Measurements from ENCODE around the gene ZNF536.

- TF ChIP-seq EZH2 (IDR thresholded peaks at IDR 0.05; ENCODE audit: borderline replicate concordance, insufficient read depth, low read depth, low read length, poor library complexity, severe bottlenecking), result no peak
- no peak for TF ChIP-seq CTCF (IDR thresholded peaks at IDR 0.05)
Measured at GRCh38 chr19:30362156-30362754, 9.9 kb upstream of the ZNF536 start.

Measured in B cell (primary cell).